HG02588 (cell line): ENCODE measurements around the gene MBTD1.
"Not testable (repeated sequence)": the region's sequence is repeated elsewhere in the genome, so short reads cannot be mapped to it uniquely, and the experiment has no call there.

Experiments used
- ATAC-seq: cut with Tn5 transposase; IDR thresholded peaks from one replicate; pipeline ENCODE4 v1.9.1; 2021; ENCODE audit warnings: mild to moderate bottlenecking, moderate library complexity; ENCODE audit not compliant: unreplicated experiment

The MBTD1 gene

GRCh38 chr17:51259564-51260236 lies at the start of gene MBTD1:
Gene MBTD1 (minus strand): TSS chr17:51260049. CDS start chr17:51225161, 34,888 bp downstream.
- peak; percentile 72 for ATAC-seq

GRCh38 chr17:51305182-51305581 lies 45.3 kb upstream of the MBTD1 start:
- no peak for ATAC-seq

GRCh38 chr17:51299859-51300258 lies 40.0 kb upstream of the MBTD1 start:
- ATAC-seq = no peak

- no peak for ATAC-seq
These were observed 38.9 kb upstream of the MBTD1 start for GRCh38 chr17:51298508-51299371.

GRCh38 chr17:51294338-51294737 lies 34.5 kb upstream of the MBTD1 start:
- ATAC-seq = not testable (repeated sequence)

- no peak for ATAC-seq
These were observed 29.9 kb upstream of the MBTD1 start for GRCh38 chr17:51289696-51290111.

GRCh38 chr17:51287412-51287811 lies 27.6 kb upstream of the MBTD1 start:
- ATAC-seq = no peak

- ATAC-seq = no peak
These were observed 19.3 kb upstream of the MBTD1 start for GRCh38 chr17:51279183-51279582.

GRCh38 chr17:51275381-51275780 lies 15.5 kb upstream of the MBTD1 start:
- ATAC-seq = no peak

GRCh38 chr17:51272812-51273211 lies 13.0 kb upstream of the MBTD1 start:
- ATAC-seq = no peak

- no peak for ATAC-seq
These were observed 10.8 kb upstream of the MBTD1 start for GRCh38 chr17:51270636-51271035.

GRCh38 chr17:51269991-51270390 lies 10.1 kb upstream of the MBTD1 start:
- no peak for ATAC-seq

GRCh38 chr17:51264466-51264865 lies 4.6 kb upstream of the MBTD1 start:
- not testable (repeated sequence) for ATAC-seq

GRCh38 chr17:51263006-51263405 lies 3.2 kb upstream of the MBTD1 start:
- no peak for ATAC-seq

- ATAC-seq = no peak
These were observed 1.4 kb upstream of the MBTD1 start for GRCh38 chr17:51261024-51261963.

GRCh38 chr17:51260237-51261023 lies 581 bp upstream of the MBTD1 start, which contains the start of gene UTP18:
Gene UTP18 (plus strand): TSS chr17:51260546. CDS start chr17:51260585, 39 bp downstream.
- peak; percentile 70 for ATAC-seq

GRCh38 chr17:51258756-51259563 lies 889 bp downstream of the MBTD1 start:
- ATAC-seq = no peak

- no peak for ATAC-seq
These were observed 2.4 kb downstream of the MBTD1 start for GRCh38 chr17:51257150-51258081.
